GM23338 (cell line): ENCODE results near the gene RASGRF2. TPM values are rescaled to one million over a fixed set of nuclear protein-coding genes. Genes with fewer than 3 reads are reported as not detected.

Source experiments
- ATAC-seq: fragments of 200-7000 bp; cut with Tn5 transposase; 3 replicates; pipeline ENCODE4 v1.9.1; 2020
- DNase-seq: peaks from one replicate; pipeline ENCODE4 v3.0.0-alpha.2; 2015; ENCODE audit warnings: low spot score
- H2AFZ ChIP-seq: fragments of 200-600 bp; sonication (generic); 2 replicates; pipeline ENCODE4 v1.8.0; 2016; ENCODE audit warnings: antibody characterized with exemption, mild to moderate bottlenecking, moderate library complexity
- H3F3A ChIP-seq: fragments of 200-600 bp; sonication (generic); replicated peaks from 2 replicates; pipeline ENCODE4 v1.8.0; 2017; ENCODE audit warnings: antibody characterized with exemption, mixed run types, low read depth
- H3K27ac ChIP-seq: fragments of 200-600 bp; sonication (generic); 2 replicates; pipeline ENCODE4 v1.6.1; 2016; ENCODE audit warnings: low read depth
- H3K27me3 ChIP-seq: fragments of 200-600 bp; sonication (generic); 2 replicates; pipeline ENCODE4 v1.8.0; 2016; ENCODE audit warnings: mild to moderate bottlenecking, mixed run types, moderate library complexity; ENCODE audit not compliant: insufficient read depth
- H3K36me3 ChIP-seq: fragments of 200-600 bp; sonication (generic); 2 replicates; pipeline ENCODE4 v1.8.0; 2016; ENCODE audit warnings: mild to moderate bottlenecking; ENCODE audit not compliant: insufficient read depth
- H3K4me1 ChIP-seq: fragments of 200-600 bp; sonication (generic); 2 replicates; pipeline ENCODE4 v1.8.0; 2016; ENCODE audit warnings: mild to moderate bottlenecking, moderate library complexity; ENCODE audit not compliant: insufficient read depth
- H3K4me2 ChIP-seq: fragments of 200-600 bp; sonication (generic); 2 replicates; pipeline ENCODE4 v1.7.1; 2017; ENCODE audit warnings: mixed run types
- H3K4me3 ChIP-seq: fragments of 200-600 bp; sonication (generic); 2 replicates; pipeline ENCODE4 v1.6.1; 2016; ENCODE audit warnings: mixed run types
- H3K79me2 ChIP-seq: fragments of 200-600 bp; sonication (generic); replicated peaks from 2 replicates; pipeline ENCODE4 v1.8.0; 2017; ENCODE audit warnings: mild to moderate bottlenecking; ENCODE audit not compliant: insufficient read depth
- H3K9me2 ChIP-seq: fragments of 200-600 bp; sonication (generic); 2 replicates; pipeline ENCODE4 v1.8.0; 2017; ENCODE audit not compliant: insufficient read depth
- H4K20me1 ChIP-seq: fragments of 200-600 bp; sonication (generic); replicated peaks from 2 replicates; pipeline ENCODE4 v1.8.0; 2017; ENCODE audit warnings: mild to moderate bottlenecking; ENCODE audit not compliant: insufficient read depth
- H3K27ac Mint-ChIP-seq: 2 replicates; pipeline ENCODE4 v1.8.0; 2020; ENCODE audit warnings: inconsistent platforms, mild to moderate bottlenecking, moderate library complexity, mixed read lengths
- H3K27me3 Mint-ChIP-seq: 3 replicates; pipeline ENCODE4 v1.8.0; 2022; ENCODE audit warnings: low read depth, mild to moderate bottlenecking, moderate library complexity, mixed read lengths, inconsistent platforms; ENCODE audit not compliant: insufficient read depth, poor library complexity
- H3K36me3 Mint-ChIP-seq: 3 replicates; pipeline ENCODE4 v1.8.0; 2021; ENCODE audit warnings: low read depth, mild to moderate bottlenecking, inconsistent platforms, moderate library complexity, mixed read lengths
- H3K4me1 Mint-ChIP-seq: 3 replicates; pipeline ENCODE4 v1.8.0; 2020; ENCODE audit warnings: mild to moderate bottlenecking, inconsistent platforms, mixed read lengths
- H3K4me3 Mint-ChIP-seq: 3 replicates; pipeline ENCODE4 v1.8.0; 2021; ENCODE audit warnings: moderate library complexity, mild to moderate bottlenecking, inconsistent platforms, mixed read lengths
- H3K9me3 Mint-ChIP-seq: 3 replicates; pipeline ENCODE4 v1.8.0; 2020; ENCODE audit warnings: moderate library complexity, mild to moderate bottlenecking, inconsistent platforms, mixed read lengths
- CREB1 ChIP-seq: fragments of 250-450 bp; sonication (Bioruptor Pico); IDR thresholded peaks from 2 replicates; pipeline ENCODE4 v1.5.0; 2020; ENCODE audit warnings: low read depth, mild to moderate bottlenecking, moderate library complexity
- CTCF ChIP-seq, 2 experiments: fragments of 200-600 bp in 1 of 2; sonication (generic) in 1 of 2; conservative IDR thresholded peaks; 2 replicates each; pipeline versions ENCODE4 v1.5.1 to v1.6.1; 2016 to 2017; ENCODE audit warnings: antibody characterized with exemption in 2 of 2, low read depth in 2 of 2, mild to moderate bottlenecking in 2 of 2, moderate library complexity in 1 of 2
- ETS1 ChIP-seq: IDR thresholded peaks from 2 replicates; pipeline ENCODE4 v1.6.1; 2016; ENCODE audit warnings: antibody characterized with exemption
- EZH2 ChIP-seq: fragments of 200-600 bp; sonication (generic); IDR thresholded peaks from one replicate; pipeline ENCODE4 v1.8.0; 2017; ENCODE audit warnings: antibody characterized with exemption, mild to moderate bottlenecking, low read depth; ENCODE audit not compliant: unreplicated experiment
- EZH2phosphoT487 ChIP-seq: fragments of 200-600 bp; sonication (generic); IDR thresholded peaks from one replicate; pipeline ENCODE4 v1.8.1; 2018; ENCODE audit warnings: antibody characterized with exemption; ENCODE audit not compliant: unreplicated experiment
- JUNB ChIP-seq: IDR thresholded peaks from one replicate; pipeline ENCODE4 v1.6.1; 2016; ENCODE audit warnings: antibody characterized with exemption; ENCODE audit not compliant: unreplicated experiment
- NANOG ChIP-seq: IDR thresholded peaks from 2 replicates; pipeline ENCODE4 v1.6.1; 2016; ENCODE audit warnings: antibody characterized with exemption, borderline replicate concordance
- POLR2AphosphoS5 ChIP-seq: IDR thresholded peaks from 2 replicates; pipeline ENCODE4 v1.6.1; 2016; ENCODE audit warnings: antibody characterized with exemption, low read depth
- REST ChIP-seq: IDR thresholded peaks from one replicate; pipeline ENCODE4 v1.6.1; 2018; ENCODE audit warnings: antibody characterized with exemption; ENCODE audit not compliant: unreplicated experiment
- STAT1 ChIP-seq: IDR thresholded peaks from one replicate; pipeline ENCODE4 v1.6.1; 2016; ENCODE audit warnings: antibody characterized with exemption; ENCODE audit not compliant: unreplicated experiment
- ZNF114 ChIP-seq: fragments of 250-450 bp; sonication (Bioruptor Pico); IDR thresholded peaks from 2 replicates; pipeline ENCODE4 v1.5.0; 2020; ENCODE audit warnings: mild to moderate bottlenecking, moderate library complexity
- ZNF331 ChIP-seq: fragments of 250-450 bp; sonication (Bioruptor Pico); IDR thresholded peaks from 2 replicates; pipeline ENCODE4 v1.5.0; 2020; ENCODE audit warnings: low read depth, mild to moderate bottlenecking, moderate library complexity
- ZNF462 ChIP-seq: fragments of 250-450 bp; sonication (Bioruptor Pico); IDR thresholded peaks from 2 replicates; pipeline ENCODE4 v1.5.0; 2020; ENCODE audit warnings: mild to moderate bottlenecking, moderate library complexity
- polyA plus RNA-seq: library from polyadenylated mRNA; unstranded; fragments of >200 nt; fragmentation: Nextera tagmentation; extraction: Ambion mirVana; gene quantifications from 2 replicates; pipeline ENCODE4 v1.2.1, GENCODE V29; 2016
- total RNA-seq: library from RNA; depleted of rRNA; stranded (reverse); fragments of >200 nt; shearing (Covaris generic); gene quantifications from 2 replicates; pipeline ENCODE4 v1.2.3, GENCODE V29; 2014

Gene RASGRF2
- total and polyA plus RNA-seq, 2 experiments from 2014 or later = 5.0 to 19.2 TPM

GRCh38 chr5:81156732-81157131, 196.6 kb downstream of the RASGRF2 start:
- ATAC-seq (no peak), DNase-seq (no peak)
- H3K4me1 ChIP-seq = no peaks in the 10 kb centered on the region
- H3K36me3 ChIP-seq = no peaks in the 10 kb centered on the region
- no peaks in the 10 kb centered on the region for H3K9me3 Mint-ChIP-seq
- H3K4me3 Mint-ChIP-seq = no peak overlapping the region
- TF ChIP-seq ZNF114 (CRISPR knock-in tag) (no peak), EZH2phosphoT487 (no peak), ETS1 (no peak), CREB1 (no peak), JUNB (no peak), ZNF331 (CRISPR knock-in tag) (no peak), ZNF462 (no peak), NANOG (no peak), CTCF (conservative IDR thresholded peaks at IDR 0.05; ENCODE audit: low read depth in 2 of 2) (no peak), POLR2AphosphoS5 (no peak), STAT1 (no peak), REST (no peak), EZH2 (no peak)
- peaks cover 2% of the 10 kb centered on the region; the same call in 1 of the 3 replicates for H3K4me1 Mint-ChIP-seq
- H4K20me1 ChIP-seq = no peaks in the 10 kb centered on the region
- H3K79me2 ChIP-seq = no peaks in the 10 kb centered on the region
- no peak overlapping the region for H3K4me3 ChIP-seq
- H3K4me2 ChIP-seq = no peak overlapping the region
- no peaks in the 10 kb centered on the region for H3F3A ChIP-seq
- no peaks in the 10 kb centered on the region for H3K9me2 ChIP-seq
- no peak overlapping the region for H2AFZ ChIP-seq
- no peak overlapping the region for H3K27ac ChIP-seq
- peaks cover 2% of the 10 kb centered on the region; the same call in 1 of the 3 replicates for H3K36me3 Mint-ChIP-seq
- H3K27me3 Mint-ChIP-seq = no peaks in the 10 kb centered on the region
- H3K27ac Mint-ChIP-seq = no peak overlapping the region
- H3K27me3 ChIP-seq = no peaks in the 10 kb centered on the region
